Measurements from ENCODE around the gene CALHM4. TPM values are rescaled to one million over a fixed set of nuclear protein-coding genes. Genes with fewer than 3 reads are reported as not detected.
A peak's percentile ranks its signal among the peaks of the same experiment; 100 is the strongest.

Gene CALHM4
- total and polyA plus RNA-seq, 2 donors (not counting 3 experiments of a cell fraction or from before 2014, with no cell fraction given), result 1.2 TPM; not detected in 1

GRCh38 chr6:116550796-116551195 is 2.8 kb upstream of the CALHM4 start:
- Histone ChIP-seq H3K4me1 (ENCODE audit: control insufficient read depth, extremely low read depth, insufficient read depth, low read length) (peaks cover 3% of the 10 kb centered on the region), H2AFZ (ENCODE audit: low read depth, low read length) (no peak overlapping the region), H3K9me1 (replicated peaks; ENCODE audit: control insufficient read depth, extremely low read depth, insufficient read depth, low read length) (no peaks in the 10 kb centered on the region), H3K27me3 (ENCODE audit: control insufficient read depth in 2 of 2, insufficient read depth in 2 of 2, low read length in 2 of 2) (no peaks in the 10 kb centered on the region), H3K79me2 (ENCODE audit: control insufficient read depth, insufficient read depth, low read length) (no peaks in the 10 kb centered on the region), H4K20me1 (replicated peaks; ENCODE audit: control insufficient read depth, extremely low read depth, insufficient read depth, low read length) (no peaks in the 10 kb centered on the region), H3K9ac (replicated peaks; ENCODE audit: extremely low read depth, insufficient read depth, low read length) (no peak overlapping the region), H3K9me3 (replicated peaks; ENCODE audit: control insufficient read depth, insufficient read depth, low read length) (no peaks in the 10 kb centered on the region), H3K36me3 (ENCODE audit: control insufficient read depth in 2 of 2, extremely low read depth in 1 of 2, insufficient read depth in 2 of 2, low read length in 2 of 2) (no peaks in the 10 kb centered on the region), H3K27ac (ENCODE audit: insufficient read depth, low read depth, low read length) (no peak overlapping the region), H3K4me3 (replicated peaks in 1 of 3; ENCODE audit: insufficient read depth in 1 of 3, low read depth in 1 of 3, low read length in 3 of 3) (no peak overlapping the region), H3K4me2 (ENCODE audit: insufficient read depth, low read length) (no peak overlapping the region)
- intact Hi-C loops (cut with micrococcal nuclease), result no loop called here
- CTCF ChIA-PET, result interaction anchor here (1.0 to 1.4 kb wide), 2 partner anchors 10 to 263 kb away, joined by 4 to 8 read pairs; no protein-coding TSS in a partner anchor
- no peak for DNase-seq (ENCODE audit: low read depth, low spot score)
- no peak for FAIRE-seq
- BruUV-seq (replicated peaks), result no TSS peak
- dilution Hi-C loops (cut with MboI; ENCODE audit: extremely low pct_ligation_motif_present, low sequenced_read_pairs), result no loop called here
- POLR2A ChIA-PET, result no interaction called here
- no peak for TF ChIP-seq EZH2 (IDR thresholded peaks at IDR 0.05; ENCODE audit: borderline replicate concordance, low read depth, low read length, severe bottlenecking)
- no peak for TF ChIP-seq MYC (IDR thresholded peaks at IDR 0.05; ENCODE audit: low read depth, low read length)
- no peak for TF ChIP-seq GATA2 (IDR thresholded peaks at IDR 0.05; ENCODE audit: insufficient read depth, insufficient read length, low read depth, low read length)
- TF ChIP-seq JUN (IDR thresholded peaks at IDR 0.05; ENCODE audit: borderline replicate concordance, insufficient read depth, insufficient read length, low read depth), result no peak

- TF ChIP-seq POLR2A (IDR thresholded peaks at IDR 0.05; ENCODE audit: low read depth, low read length) (no peak), EZH2 (IDR thresholded peaks at IDR 0.05; ENCODE audit: borderline replicate concordance, low read depth, low read length, severe bottlenecking) (no peak), GATA2 (IDR thresholded peaks at IDR 0.05; ENCODE audit: insufficient read depth, insufficient read length, low read depth, low read length) (no peak), FOS (IDR thresholded peaks at IDR 0.05; ENCODE audit: borderline replicate concordance, insufficient read depth, low read length) (peak; percentile 67), JUN (IDR thresholded peaks at IDR 0.05; ENCODE audit: borderline replicate concordance, insufficient read depth, insufficient read length, low read depth) (no peak), POLR2AphosphoS5 (IDR thresholded peaks at IDR 0.05; ENCODE audit: insufficient read depth, low read depth, low read length) (no peak)
- H3K9me1 ChIP-seq (replicated peaks; ENCODE audit: control insufficient read depth, extremely low read depth, insufficient read depth, low read length), result no peaks in the 10 kb centered on the region
- intact Hi-C loops (cut with micrococcal nuclease), result no loop called here
- H3K9ac ChIP-seq (replicated peaks; ENCODE audit: extremely low read depth, insufficient read depth, low read length), result no peak overlapping the region
- no peaks in the 10 kb centered on the region for H4K20me1 ChIP-seq (replicated peaks; ENCODE audit: control insufficient read depth, extremely low read depth, insufficient read depth, low read length)
- H3K79me2 ChIP-seq (ENCODE audit: control insufficient read depth, insufficient read depth, low read length), result no peaks in the 10 kb centered on the region
- peak overlapping the region; percentile 29 for H3K27ac ChIP-seq (ENCODE audit: insufficient read depth, low read depth, low read length)
- no TSS peak for BruUV-seq (replicated peaks)
- no peak for FAIRE-seq
- dilution Hi-C loops (cut with MboI; ENCODE audit: extremely low pct_ligation_motif_present, low sequenced_read_pairs), result no loop called here
- ChIA-PET CTCF (interaction anchor here (1.0 to 6.1 kb wide), 6 partner anchors 14 to 287 kb away, joined by 3 to 103 read pairs (median 6); no protein-coding TSS in a partner anchor), POLR2A (no interaction called here)
- H3K4me2 ChIP-seq (ENCODE audit: insufficient read depth, low read length), result no peak overlapping the region
- no peaks in the 10 kb centered on the region for H3K9me3 ChIP-seq (replicated peaks; ENCODE audit: control insufficient read depth, insufficient read depth, low read length)
- H3K4me3 ChIP-seq (replicated peaks in 1 of 3; ENCODE audit: insufficient read depth in 1 of 3, low read depth in 1 of 3, low read length in 3 of 3), result no peak overlapping the region
- H3K36me3 ChIP-seq (ENCODE audit: control insufficient read depth in 2 of 2, extremely low read depth in 1 of 2, insufficient read depth in 2 of 2, low read length in 2 of 2), result no peaks in the 10 kb centered on the region
- H3K4me1 ChIP-seq (ENCODE audit: control insufficient read depth, extremely low read depth, insufficient read depth, low read length), result peaks cover 16% of the 10 kb centered on the region
- DNase-seq (ENCODE audit: low read depth, low spot score), result no peak
- peak overlapping the region; percentile 33 for H2AFZ ChIP-seq (ENCODE audit: low read depth, low read length)
- H3K27me3 ChIP-seq (ENCODE audit: control insufficient read depth in 2 of 2, insufficient read depth in 2 of 2, low read length in 2 of 2), result no peaks in the 10 kb centered on the region
Measured at GRCh38 chr6:116556065-116556464, 2.5 kb downstream of the CALHM4 start.

Data from endothelial cell of umbilical vein (primary cell).